A673 (cell line): ENCODE results near the gene DPP10. TPM values are rescaled to one million over a fixed set of nuclear protein-coding genes. Genes with fewer than 3 reads are reported as not detected.

Source experiments
- BruUV-seq: library from RNA; stranded (reverse); fragments of 400-500 nt; replicated peaks from 2 replicates; lab custom pipeline; 2021; lab: Mats Ljungman, UMichigan
- CTCF ChIA-PET: fragments of 300-600 bp; sonication (Branson Sonifier 250); formaldehyde crosslinking; loops from one replicate; lab custom pipeline; 2022; ENCODE audit warnings: antibody characterized with exemption; lab: Charles Lee
- POLR2A ChIA-PET: fragments of 300-600 bp; sonication (Branson Sonifier 250); formaldehyde crosslinking; loops from one replicate; lab custom pipeline; 2022; ENCODE audit warnings: antibody characterized with exemption; ENCODE audit not compliant: low non-redundant PET; lab: Charles Lee
- DNase-seq: peaks from one replicate; pipeline ENCODE4 v3.0.0-alpha.2; 2015; ENCODE audit warnings: low spot score
- H3K27ac ChIP-seq: fragments of 200-600 bp; sonication (generic); 2 replicates; pipeline ENCODE4 v1.5.1; 2016; ENCODE audit warnings: mixed run types, low read depth, mild to moderate bottlenecking, mixed read lengths, antibody characterized with exemption, low read length; ENCODE audit not compliant: poor library complexity, severe bottlenecking
- H3K27me3 ChIP-seq: fragments of 200-600 bp; sonication (generic); replicated peaks from 2 replicates; pipeline ENCODE4 v1.6.1; 2017; ENCODE audit warnings: mixed run types, low read depth, mild to moderate bottlenecking, mixed read lengths, antibody characterized with exemption, low read length; ENCODE audit not compliant: insufficient read depth, poor library complexity
- H3K36me3 ChIP-seq: fragments of 200-600 bp; sonication (generic); 2 replicates; pipeline ENCODE4 v1.6.1; 2016; ENCODE audit warnings: mixed run types, mild to moderate bottlenecking, mixed read lengths, antibody characterized with exemption, low read length; ENCODE audit not compliant: insufficient read depth, poor library complexity, severe bottlenecking
- H3K4me1 ChIP-seq: fragments of 200-600 bp; sonication (generic); 2 replicates; pipeline ENCODE4 v1.6.1; 2017; ENCODE audit warnings: mixed run types, mild to moderate bottlenecking, mixed read lengths, antibody characterized with exemption, low read length; ENCODE audit not compliant: insufficient read depth, poor library complexity, severe bottlenecking
- H3K4me3 ChIP-seq: fragments of 200-600 bp; sonication (generic); 2 replicates; pipeline ENCODE4 v1.5.1; 2016; ENCODE audit warnings: low read depth, mixed run types, mild to moderate bottlenecking, mixed read lengths, low read length; ENCODE audit not compliant: poor library complexity, severe bottlenecking
- H3K9me3 ChIP-seq: fragments of 200-600 bp; sonication (generic); 2 replicates; pipeline ENCODE4 v1.6.1; 2016; ENCODE audit warnings: mixed run types, low read depth, mild to moderate bottlenecking, mixed read lengths, antibody characterized with exemption, low read length; ENCODE audit not compliant: poor library complexity, severe bottlenecking
- CTCF ChIP-seq: fragments of 300-800, 200-600 bp; sonication (generic); conservative IDR thresholded peaks from 2 replicates; pipeline ENCODE4 v1.5.1; 2017; ENCODE audit warnings: low read depth, mild to moderate bottlenecking, antibody characterized with exemption, low read length, moderate library complexity, mixed read lengths
- EZH2 ChIP-seq: fragments of 200-600 bp; sonication (generic); IDR thresholded peaks from 2 replicates; pipeline ENCODE4 v1.6.1; 2017; ENCODE audit warnings: borderline replicate concordance, low read depth, mild to moderate bottlenecking, mixed read lengths, antibody characterized with exemption, low read length; ENCODE audit not compliant: poor library complexity, severe bottlenecking
- intact Hi-C: fragments of 100-400 bp; cut with micrococcal nuclease; formaldehyde crosslinking; loops from one replicate; pipeline ENCODE4 v1.10.0; 2022; ENCODE audit not compliant: unreplicated experiment
- total RNA-seq: library from RNA; stranded (reverse); gene quantifications from 2 replicates; pipeline ENCODE4 v1.2.3, GENCODE V29; 2021

DPP10 gene
- total RNA-seq, 1 experiment from 2014 or later = not detected

- Histone ChIP-seq H3K9me3 (peaks cover 34% of the 10 kb centered on the region), H3K27me3 (no peaks in the 10 kb centered on the region), H3K36me3 (no peaks in the 10 kb centered on the region), H3K27ac (no peak overlapping the region), H3K4me3 (no peak overlapping the region), H3K4me1 (no peaks in the 10 kb centered on the region)
- no peak for TF ChIP-seq CTCF
- no peak for TF ChIP-seq EZH2
- intact Hi-C loops = no loop called here
- BruUV-seq = no TSS peak
- ChIA-PET POLR2A (no interaction called here), CTCF (no interaction called here)
- DNase-seq = no peak
Observed at GRCh38 chr2:115443539-115444185, 1001.2 kb downstream of the DPP10 start.

- Histone ChIP-seq H3K4me1 (no peaks in the 10 kb centered on the region), H3K36me3 (no peaks in the 10 kb centered on the region), H3K4me3 (no peak overlapping the region), H3K27me3 (no peaks in the 10 kb centered on the region), H3K27ac (no peak overlapping the region), H3K9me3 (peaks cover 30% of the 10 kb centered on the region)
- intact Hi-C loops = no loop called here
- DNase-seq = no peak
- BruUV-seq = no TSS peak
- TF ChIP-seq EZH2 = no peak
- no peak for TF ChIP-seq CTCF
- ChIA-PET POLR2A (no interaction called here), CTCF (no interaction called here)
Observed at GRCh38 chr2:115460008-115460407, 1017.6 kb downstream of the DPP10 start.

- Histone ChIP-seq H3K4me3 (no peak overlapping the region), H3K27ac (no peak overlapping the region), H3K27me3 (no peaks in the 10 kb centered on the region), H3K9me3 (peaks cover 36% of the 10 kb centered on the region), H3K36me3 (no peaks in the 10 kb centered on the region), H3K4me1 (no peaks in the 10 kb centered on the region)
- no peak for DNase-seq
- no peak for TF ChIP-seq EZH2
- TF ChIP-seq CTCF = no peak
- intact Hi-C loops = no loop called here
- CTCF ChIA-PET = no interaction called here
- no TSS peak for BruUV-seq
- POLR2A ChIA-PET = no interaction called here
Observed at GRCh38 chr2:115480741-115481140, 1038.3 kb downstream of the DPP10 start.
